Activated CD8-positive, alpha-beta memory T cell treated with anti-CD3 and anti-CD28 coated beads for 36 hours (primary cell): ENCODE results near the gene ZAP70. TPM values are rescaled to one million over a fixed set of nuclear protein-coding genes. Genes with fewer than 3 reads are reported as not detected.

Experiments used
- CTCF ChIA-PET: fragments of 350-600 bp; sonication (Branson Sonifier 250); formaldehyde crosslinking; loops from one replicate; lab custom pipeline; 2021; ENCODE audit warnings: antibody characterized with exemption; lab: Charles Lee
- POLR2A ChIA-PET: fragments of 350-600 bp; sonication (Branson Sonifier 250); formaldehyde crosslinking; loops from one replicate; lab custom pipeline; 2021; ENCODE audit warnings: antibody characterized with exemption; lab: Charles Lee
- total RNA-seq, 2 experiments: library from RNA; stranded (reverse); gene quantifications; one replicate each; pipeline ENCODE4 v1.2.3, GENCODE V29; 2021

ZAP70 gene
- total RNA-seq, 2 experiments from 2014 or later: 201 to 206 TPM

DNA sequence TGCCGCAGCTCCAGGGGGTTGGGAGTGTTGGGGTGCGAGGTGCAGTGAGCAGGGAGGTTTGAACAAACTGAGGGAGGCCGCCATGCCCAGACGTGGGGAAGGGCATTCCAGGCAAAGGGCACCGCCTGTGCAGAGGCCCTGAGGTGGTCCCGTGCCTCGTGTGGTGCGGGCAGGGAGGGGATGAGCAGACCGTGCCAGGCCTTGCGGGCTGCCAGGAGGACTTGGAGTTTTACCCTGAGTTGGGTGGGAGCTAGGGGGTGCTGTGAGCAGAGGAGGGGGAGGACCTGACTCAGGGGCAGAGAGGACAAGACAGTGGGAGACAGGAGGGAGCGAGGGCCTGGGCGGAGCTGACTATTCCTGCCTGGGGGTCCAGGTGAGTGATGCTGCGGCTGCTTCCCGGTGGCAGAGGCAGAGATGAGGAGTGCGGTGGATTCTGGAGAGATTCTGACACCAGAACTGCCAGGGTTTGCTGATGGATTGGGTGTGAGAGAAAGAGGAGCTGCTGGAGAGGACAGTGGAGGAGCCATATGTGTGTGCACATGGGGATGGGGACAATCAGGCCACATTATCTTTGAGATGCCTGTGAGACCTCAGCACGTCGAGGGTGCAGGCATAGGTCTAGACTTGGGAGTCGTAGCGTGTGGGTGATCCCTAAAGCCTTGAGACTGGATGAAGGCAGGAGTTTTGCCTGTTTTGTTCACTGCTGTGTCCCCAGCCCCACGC, 23.4 kb downstream of the ZAP70 start:
- POLR2A ChIA-PET: no interaction called here
- CTCF ChIA-PET: no interaction called here

DNA sequence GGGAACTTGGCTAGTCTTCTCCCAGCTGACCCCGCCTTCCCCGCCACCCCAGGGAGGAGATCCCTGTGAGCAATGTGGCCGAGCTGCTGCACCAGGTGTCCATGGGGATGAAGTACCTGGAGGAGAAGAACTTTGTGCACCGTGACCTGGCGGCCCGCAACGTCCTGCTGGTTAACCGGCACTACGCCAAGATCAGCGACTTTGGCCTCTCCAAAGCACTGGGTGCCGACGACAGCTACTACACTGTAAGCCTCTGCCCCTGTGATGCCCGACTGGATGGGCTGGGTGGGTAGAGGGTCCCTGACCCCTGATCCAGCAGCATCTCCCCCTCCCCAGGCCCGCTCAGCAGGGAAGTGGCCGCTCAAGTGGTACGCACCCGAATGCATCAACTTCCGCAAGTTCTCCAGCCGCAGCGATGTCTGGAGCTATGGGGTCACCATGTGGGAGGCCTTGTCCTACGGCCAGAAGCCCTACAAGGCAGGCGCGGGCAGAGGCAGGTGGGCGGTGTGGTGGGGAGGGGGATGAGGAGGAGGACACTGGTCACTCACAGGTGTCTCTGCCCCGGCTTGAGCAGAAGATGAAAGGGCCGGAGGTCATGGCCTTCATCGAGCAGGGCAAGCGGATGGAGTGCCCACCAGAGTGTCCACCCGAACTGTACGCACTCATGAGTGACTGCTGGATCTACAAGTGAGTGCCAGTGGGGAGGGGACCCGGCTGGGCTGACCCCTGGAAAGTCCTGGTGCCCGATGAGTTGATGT, 24.2 kb downstream of the ZAP70 start:
- ChIA-PET POLR2A (no interaction called here), CTCF (interaction anchor here (1.4 kb wide), 1 partner anchor 38 kb away, joined by 3 read pairs; no protein-coding TSS in a partner anchor)

DNA sequence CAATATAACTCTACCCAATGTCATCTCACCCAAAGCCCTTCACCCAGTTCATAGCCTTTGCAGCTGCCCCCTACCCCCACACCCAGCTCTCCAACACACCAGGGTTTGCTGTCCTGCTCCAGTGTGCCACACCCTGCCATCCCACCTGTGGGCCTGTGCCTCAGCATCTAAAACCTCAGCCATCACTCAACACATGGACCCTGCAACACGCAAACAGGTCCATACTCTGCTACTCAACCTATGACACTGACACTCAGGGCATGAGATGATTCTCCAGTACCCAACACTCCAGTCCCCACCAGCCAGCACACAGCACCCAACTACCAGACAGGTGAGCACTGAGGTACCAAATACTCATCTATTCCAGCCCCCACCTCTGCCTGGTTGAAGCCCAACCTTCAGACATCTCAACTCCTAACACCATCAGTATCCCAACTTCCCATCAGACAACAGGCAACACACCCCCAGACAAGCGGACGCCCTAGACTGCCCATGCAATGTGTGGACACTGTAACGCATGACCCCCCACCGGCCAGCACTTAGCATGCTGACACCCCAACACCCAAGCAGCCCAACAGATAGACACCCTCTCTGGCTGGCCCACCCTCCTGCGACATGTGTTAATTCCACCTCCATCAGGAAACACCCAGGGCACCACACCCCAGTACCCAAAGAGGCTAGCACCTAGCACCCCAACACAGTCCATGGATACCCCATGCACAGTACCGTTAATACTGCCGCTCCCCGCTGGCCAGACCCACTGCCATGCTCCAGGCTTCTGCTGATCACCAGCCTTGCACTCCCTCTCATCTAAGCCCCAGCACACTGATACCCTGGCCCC, 25.0 kb downstream of the ZAP70 start:
- POLR2A ChIA-PET: no interaction called here
- CTCF ChIA-PET: interaction anchor here (0.7 to 4.9 kb wide), 4 partner anchors 24 to 41 kb away, joined by 3 to 35 read pairs (median 4); partner anchors contain the start of gene ZAP70

- POLR2A ChIA-PET: interaction anchor here (0.6 kb wide), 1 partner anchor 12 kb away, joined by 3 read pairs; no protein-coding TSS in a partner anchor
- CTCF ChIA-PET: interaction anchor here (0.7 to 4.9 kb wide), 5 partner anchors 14 to 42 kb away, joined by 3 to 35 read pairs (median 4); partner anchors contain the start of gene ZAP70
These were observed 25.9 kb downstream of the ZAP70 start for GRCh38 chr2:97739020-97739892.

GRCh38 chr2:97739893-97740245, 26.5 kb downstream of the ZAP70 start:
- CTCF ChIA-PET: interaction anchor here (0.8 to 4.9 kb wide), 5 partner anchors 13 to 78 kb away, joined by 3 to 35 read pairs (median 3); partner anchors contain the start of gene ZAP70
- POLR2A ChIA-PET: interaction anchor here (0.6 kb wide), 1 partner anchor 11 kb away, joined by 3 read pairs; no protein-coding TSS in a partner anchor

GRCh38 chr2:97740590-97741182, 27.3 kb downstream of the ZAP70 start:
- POLR2A ChIA-PET: interaction anchor here (3.1 kb wide), 1 partner anchor 23 kb away, joined by 16 read pairs; no protein-coding TSS in a partner anchor
- CTCF ChIA-PET: interaction anchor here (0.7 to 4.9 kb wide), 6 partner anchors 9 to 150 kb away, joined by 3 to 35 read pairs (median 4); partner anchors contain the start of gene ZAP70

GRCh38 chr2:97741251-97741650, 27.9 kb downstream of the ZAP70 start:
- CTCF ChIA-PET: interaction anchor here (0.7 to 4.9 kb wide), 6 partner anchors 9 to 151 kb away, joined by 3 to 35 read pairs (median 4); partner anchors contain the start of gene ZAP70
- POLR2A ChIA-PET: interaction anchor here (0.5 to 3.1 kb wide), 3 partner anchors 13 to 873 kb away, joined by 4 to 16 read pairs (median 4); no protein-coding TSS in a partner anchor

DNA sequence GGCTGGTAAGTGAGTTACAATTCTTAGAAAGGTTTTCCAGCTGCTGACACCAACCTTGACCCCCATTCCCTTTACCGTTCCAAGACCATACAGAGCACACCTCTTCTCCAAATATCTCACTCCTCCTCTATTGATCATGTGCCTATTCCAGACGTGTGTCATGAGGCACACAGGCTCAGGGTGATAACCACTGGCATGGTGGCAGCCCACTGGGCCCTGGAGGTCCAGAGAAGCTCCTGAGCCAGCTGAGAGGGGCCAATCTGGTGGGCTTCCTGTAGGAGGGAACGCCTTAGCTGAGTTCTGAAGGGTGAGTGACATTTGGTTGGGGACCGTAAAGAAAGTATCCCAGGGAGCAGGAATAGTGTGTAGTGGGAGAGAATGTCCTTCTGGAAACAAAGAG, 28.3 kb downstream of the ZAP70 start:
- POLR2A ChIA-PET: interaction anchor here (0.5 to 3.1 kb wide), 4 partner anchors 13 to 873 kb away, joined by 4 to 16 read pairs (median 4); no protein-coding TSS in a partner anchor
- CTCF ChIA-PET: interaction anchor here (0.6 to 4.9 kb wide), 5 partner anchors 17 to 28 kb away, joined by 4 to 35 read pairs (median 7); partner anchors contain the start of gene ZAP70

- CTCF ChIA-PET: interaction anchor here (0.6 to 4.9 kb wide), 4 partner anchors 17 to 28 kb away, joined by 4 to 35 read pairs (median 12); partner anchors contain the start of gene ZAP70
- POLR2A ChIA-PET: interaction anchor here (0.7 to 3.1 kb wide), 3 partner anchors 14 to 24 kb away, joined by 4 to 16 read pairs (median 4); no protein-coding TSS in a partner anchor
These were observed 29.0 kb downstream of the ZAP70 start for GRCh38 chr2:97742381-97742847.

- ChIA-PET POLR2A (no interaction called here), CTCF (interaction anchor here (1.0 to 1.8 kb wide), 5 partner anchors 29 to 46 kb away, joined by 3 to 7 read pairs (median 5); partner anchors contain the start of gene ZAP70)
These were observed 30.5 kb downstream of the ZAP70 start for GRCh38 chr2:97743913-97744312.

DNA sequence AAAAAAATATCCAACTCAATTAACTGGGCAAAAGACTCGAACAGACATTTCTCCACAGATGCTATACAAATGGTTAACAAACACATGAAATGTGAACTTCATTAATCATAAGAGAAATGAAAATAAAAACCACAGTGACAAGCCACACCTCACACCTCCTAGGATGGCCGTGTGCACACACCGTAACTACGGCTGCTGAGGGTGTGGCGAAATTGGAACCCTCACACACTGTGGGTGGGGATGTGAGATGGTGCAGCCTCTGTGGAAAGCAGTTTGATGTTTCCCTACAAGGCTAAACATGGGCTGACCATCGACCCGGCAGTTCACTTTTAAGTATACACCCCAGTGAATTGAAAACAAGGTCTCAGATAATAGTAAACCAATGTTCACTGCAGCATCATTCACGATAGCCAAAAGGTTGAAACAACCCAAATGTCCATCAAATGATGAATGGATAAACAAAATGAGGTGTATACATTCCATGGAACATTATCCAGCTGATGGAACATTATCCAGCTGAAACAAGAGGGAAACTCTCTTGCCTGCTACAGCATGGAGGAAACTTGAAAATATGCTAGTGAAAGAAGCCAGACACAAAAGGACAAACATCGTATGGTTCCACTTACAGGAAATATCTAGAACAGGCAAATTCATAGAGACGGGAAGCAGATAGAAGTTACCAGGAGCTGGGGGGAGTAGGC, 32.2 kb downstream of the ZAP70 start:
- ChIA-PET POLR2A (interaction anchor here (0.6 to 0.7 kb wide), 2 partner anchors 28 to 31 kb away, joined by 3 read pairs; no protein-coding TSS in a partner anchor), CTCF (interaction anchor here (0.8 to 3.7 kb wide), 3 partner anchors 28 to 46 kb away, joined by 3 to 53 read pairs (median 8); partner anchors contain the start of gene ZAP70)

- POLR2A ChIA-PET: no interaction called here
- CTCF ChIA-PET: interaction anchor here (0.6 to 3.7 kb wide), 7 partner anchors 27 to 1444 kb away, joined by 3 to 53 read pairs (median 6); partner anchors contain the start of gene ZAP70
These were observed 33.9 kb downstream of the ZAP70 start for GRCh38 chr2:97747285-97747684.

DNA sequence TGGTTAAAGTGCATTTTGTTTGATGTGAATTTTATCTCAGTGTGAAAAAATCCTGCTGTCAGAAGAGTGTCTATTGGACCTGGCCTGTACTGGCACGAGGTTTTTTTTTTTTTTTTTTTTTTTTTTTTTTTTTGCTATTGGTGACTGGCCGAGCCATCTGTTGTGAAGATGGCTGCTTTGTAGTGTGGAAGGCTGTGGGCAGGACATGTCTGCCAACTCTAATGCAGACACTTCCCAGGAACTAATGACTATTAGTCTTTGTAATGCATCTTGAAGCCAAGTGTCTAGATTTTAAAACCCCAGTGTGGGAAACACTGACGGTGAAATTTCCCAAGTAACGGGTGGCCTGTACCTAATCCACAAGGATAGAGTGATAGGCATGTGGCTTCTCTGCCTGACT, 34.3 kb downstream of the ZAP70 start:
- POLR2A ChIA-PET: interaction anchor here (1.5 kb wide), 1 partner anchor 18 kb away, joined by 3 read pairs; no protein-coding TSS in a partner anchor
- CTCF ChIA-PET: interaction anchor here (0.6 to 3.7 kb wide), 10 partner anchors 16 to 1443 kb away, joined by 3 to 53 read pairs (median 6); partner anchors contain the start of genes COX5B and ZAP70

GRCh38 chr2:97749581-97749980, 36.2 kb downstream of the ZAP70 start:
- POLR2A ChIA-PET: no interaction called here

DNA sequence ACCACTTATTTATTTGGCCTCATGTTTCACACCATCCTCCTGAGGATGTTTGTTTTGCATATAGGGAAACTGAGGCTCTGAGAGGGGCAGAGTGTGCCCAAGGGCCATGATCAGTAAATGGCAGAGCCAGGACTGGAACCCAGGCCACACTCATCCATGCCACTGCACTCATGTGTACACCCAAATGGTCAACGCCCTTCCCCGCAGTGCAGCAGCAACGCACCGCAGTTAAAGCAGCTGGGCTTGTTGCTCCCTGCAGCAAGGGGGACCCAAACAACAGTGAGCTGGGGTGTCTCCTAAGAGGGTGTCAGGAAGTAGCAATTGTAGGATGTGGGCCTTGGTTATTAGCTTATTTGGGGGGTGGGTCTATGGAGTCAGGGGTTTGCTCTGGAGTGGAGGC, 36.6 kb downstream of the ZAP70 start:
- CTCF ChIA-PET: interaction anchor here (0.7 to 1.5 kb wide), 3 partner anchors 9 to 50 kb away, joined by 3 to 5 read pairs (median 4); no protein-coding TSS in a partner anchor
- POLR2A ChIA-PET: no interaction called here

More at GRCh38 chr2:97749581-97749980, 36.2 kb downstream of the ZAP70 start:
- CTCF ChIA-PET: interaction anchor here (0.7 to 1.5 kb wide), 6 partner anchors 9 to 196 kb away, joined by 3 to 7 read pairs (median 4); no protein-coding TSS in a partner anchor
